Stimulated activated naive B cell treated with anti-CD40 and anti-IgM and Interleukin-4, amounts not matched to agents 10 μg/mL and 1 μg/mL and 100 μg/mL, for 72 hours (primary cell): ENCODE measurements around the gene CACNA2D1.
A peak's percentile ranks its signal among the peaks of the same experiment; 100 is the strongest.

Experiments used
- ATAC-seq, 2 donors: fragments of 150-1000 bp; cut with Tn5 transposase; replicated peaks; 2 replicates each; pipeline ENCODE4 v1.10.0; 2021; ENCODE audit warnings: moderate library complexity in 1 of 2
- DNase-seq: peaks from one replicate; pipeline ENCODE4 v3.0.0; 2021
- H3K27ac Mint-ChIP-seq: one replicate; pipeline ENCODE4 v1.8.0; 2022; ENCODE audit warnings: mild to moderate bottlenecking, mixed read lengths
- H3K27me3 Mint-ChIP-seq, 2 donors: one replicate each; pipeline ENCODE4 v1.8.0; 2022; ENCODE audit warnings: mixed read lengths in 2 of 2
- H3K36me3 Mint-ChIP-seq, 2 donors: one replicate each; pipeline ENCODE4 v1.8.0; 2022; ENCODE audit warnings: mixed read lengths in 2 of 2, mild to moderate bottlenecking in 1 of 2
- H3K4me1 Mint-ChIP-seq, 2 donors: one replicate each; pipeline ENCODE4 v1.8.0; 2022; ENCODE audit warnings: mixed read lengths in 2 of 2, mild to moderate bottlenecking in 1 of 2
- H3K4me3 Mint-ChIP-seq, 2 donors: one replicate each; pipeline ENCODE4 v1.8.0; 2022; ENCODE audit warnings: mild to moderate bottlenecking in 2 of 2, mixed read lengths in 2 of 2, moderate library complexity in 1 of 2
- H3K9me3 Mint-ChIP-seq, 2 donors: one replicate each; pipeline ENCODE4 v1.8.0; 2022; ENCODE audit warnings: mixed read lengths in 2 of 2, mild to moderate bottlenecking in 1 of 2

The CACNA2D1 gene

GRCh38 chr7:82443547-82444219 lies at the start of gene CACNA2D1:
TSS of gene CACNA2D1 (minus strand) at chr7:82443777.
- DNase-seq (no peak), ATAC-seq (peak in 1 of 2 donors; percentile 38)
- Mint-ChIP-seq H3K9me3 (peaks cover 0 to 1% of the 10 kb centered on the region in 2 donors), H3K27ac (no peak within 1 kb of the TSS), H3K36me3 (no peaks in the 10 kb centered on the region), H3K27me3 (peaks cover 26 to 36% of the 10 kb centered on the region in 2 donors), H3K4me3 (peak within 1 kb of the TSS; percentile 62 to 76), H3K4me1 (peaks cover 2 to 10% of the 10 kb centered on the region in 2 donors)

DNA sequence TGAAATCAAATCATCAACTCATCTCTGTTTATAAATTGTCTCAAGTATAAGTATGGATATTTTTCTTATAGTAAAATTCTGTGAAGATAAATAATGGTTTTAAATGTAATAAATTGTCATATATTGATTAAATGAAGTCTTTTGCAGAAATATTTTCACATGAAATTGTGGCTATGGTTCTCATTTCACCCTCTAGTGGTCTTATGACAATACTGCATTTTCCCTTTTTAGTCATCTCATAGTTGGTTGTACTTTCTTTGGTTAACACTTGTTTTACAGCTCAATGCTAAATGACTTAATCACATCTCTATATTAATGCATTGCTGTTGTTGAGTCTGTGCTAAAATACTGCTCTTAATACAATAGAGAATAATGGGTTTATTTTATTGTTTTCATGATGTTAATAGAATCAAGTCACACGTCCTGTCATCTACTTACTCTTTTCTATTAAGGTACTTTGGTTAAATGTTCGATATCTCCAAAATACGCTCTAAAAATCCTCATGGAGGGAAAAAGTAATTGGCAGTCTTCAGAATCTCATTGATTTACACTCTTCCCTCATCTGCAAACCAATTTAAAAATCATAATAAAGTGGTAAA lies 38.0 kb upstream of the CACNA2D1 start:
- Mint-ChIP-seq H3K27ac (no peak overlapping the region), H3K9me3 (no peaks in the 10 kb centered on the region), H3K27me3 (no peaks in the 10 kb centered on the region), H3K4me3 (no peak overlapping the region), H3K36me3 (no peaks in the 10 kb centered on the region), H3K4me1 (no peaks in the 10 kb centered on the region)
- ATAC-seq (no peak), DNase-seq (no peak)

DNA sequence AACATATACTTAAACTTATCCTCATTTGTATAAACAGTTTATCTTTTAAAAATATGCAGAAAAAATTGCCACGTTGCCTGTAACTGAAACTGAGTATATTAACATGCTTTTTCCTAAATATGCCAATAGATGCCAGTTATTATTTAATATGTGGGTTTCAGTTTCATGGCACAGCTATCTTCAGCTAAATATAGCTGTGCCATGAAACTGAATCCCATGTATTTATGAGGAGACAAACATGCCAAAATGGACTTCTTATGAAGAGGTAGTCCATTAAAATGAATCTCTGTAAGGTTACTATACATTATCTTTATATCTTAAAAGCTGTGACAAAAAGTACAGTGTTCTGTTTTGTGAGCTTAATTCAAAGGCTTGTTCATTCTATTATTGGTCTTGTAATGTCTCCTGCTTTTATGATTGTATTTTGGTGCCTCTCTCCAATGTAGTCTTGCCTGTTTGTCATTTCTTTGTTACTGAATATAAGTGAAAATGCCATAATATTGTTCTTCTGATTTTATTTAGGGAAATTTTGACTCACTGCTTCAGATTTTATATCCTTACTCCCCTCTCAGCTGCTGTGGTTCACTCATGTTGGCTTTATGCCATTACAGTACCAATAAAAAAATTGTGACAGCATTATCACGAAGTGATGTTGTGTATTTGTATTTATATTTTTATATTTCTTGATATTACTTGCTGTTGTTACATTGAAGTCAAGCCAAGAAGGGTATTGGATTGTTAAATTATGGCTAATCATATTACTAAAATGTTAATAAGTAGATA lies 34.3 kb upstream of the CACNA2D1 start:
- no peaks in the 10 kb centered on the region for H3K4me1 Mint-ChIP-seq
- H3K27me3 Mint-ChIP-seq, result no peaks in the 10 kb centered on the region
- DNase-seq (no peak), ATAC-seq (no peak)
- no peak overlapping the region for H3K4me3 Mint-ChIP-seq
- no peak overlapping the region for H3K27ac Mint-ChIP-seq
- H3K36me3 Mint-ChIP-seq, result no peaks in the 10 kb centered on the region
- H3K9me3 Mint-ChIP-seq, result peaks cover 0 to 3% of the 10 kb centered on the region in 2 donors

- no peak overlapping the region for H3K4me3 Mint-ChIP-seq
- H3K9me3 Mint-ChIP-seq, result peaks cover 0 to 3% of the 10 kb centered on the region in 2 donors
- ATAC-seq (no peak), DNase-seq (no peak)
- H3K27me3 Mint-ChIP-seq, result no peaks in the 10 kb centered on the region
- H3K4me1 Mint-ChIP-seq, result no peaks in the 10 kb centered on the region
- no peaks in the 10 kb centered on the region for H3K36me3 Mint-ChIP-seq
- H3K27ac Mint-ChIP-seq, result no peak overlapping the region
Measured at GRCh38 chr7:82472966-82473365, 29.4 kb upstream of the CACNA2D1 start.

DNA sequence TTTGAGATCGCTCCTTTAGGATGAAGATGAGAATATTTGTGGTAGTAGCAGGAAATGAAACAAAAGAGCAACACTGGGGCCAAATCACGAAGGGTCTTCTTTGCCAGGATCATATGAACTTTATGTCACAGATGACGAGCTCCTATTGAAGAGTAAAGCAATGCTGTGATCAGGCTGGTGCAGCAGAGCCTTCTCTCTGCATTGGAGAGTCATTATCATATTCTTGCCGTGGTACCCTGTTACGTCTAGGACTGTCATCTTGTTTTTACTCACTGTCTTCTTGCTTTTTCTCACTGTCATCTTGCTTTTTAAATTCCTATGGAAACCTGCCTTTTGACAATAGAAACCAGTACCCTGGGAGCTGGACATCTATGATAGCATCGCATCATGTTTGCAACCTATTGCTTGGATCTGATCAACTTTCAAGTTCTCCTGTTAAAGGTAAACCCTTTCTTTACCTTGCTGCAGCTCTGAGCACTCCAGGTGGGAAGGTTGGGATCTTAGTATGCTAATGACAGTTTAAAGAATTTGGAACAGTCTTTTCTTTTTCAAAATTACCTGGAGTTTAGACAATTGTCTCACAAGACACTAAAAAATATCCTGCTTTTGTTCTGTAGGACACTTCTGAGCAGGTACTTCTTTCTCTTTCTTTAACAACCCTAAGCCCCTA lies 27.9 kb upstream of the CACNA2D1 start:
- DNase-seq (no peak), ATAC-seq (no peak)
- Mint-ChIP-seq H3K27me3 (no peaks in the 10 kb centered on the region), H3K9me3 (peaks cover 0 to 3% of the 10 kb centered on the region in 2 donors), H3K36me3 (no peaks in the 10 kb centered on the region), H3K4me3 (no peak overlapping the region), H3K27ac (no peak overlapping the region), H3K4me1 (no peaks in the 10 kb centered on the region)

DNA sequence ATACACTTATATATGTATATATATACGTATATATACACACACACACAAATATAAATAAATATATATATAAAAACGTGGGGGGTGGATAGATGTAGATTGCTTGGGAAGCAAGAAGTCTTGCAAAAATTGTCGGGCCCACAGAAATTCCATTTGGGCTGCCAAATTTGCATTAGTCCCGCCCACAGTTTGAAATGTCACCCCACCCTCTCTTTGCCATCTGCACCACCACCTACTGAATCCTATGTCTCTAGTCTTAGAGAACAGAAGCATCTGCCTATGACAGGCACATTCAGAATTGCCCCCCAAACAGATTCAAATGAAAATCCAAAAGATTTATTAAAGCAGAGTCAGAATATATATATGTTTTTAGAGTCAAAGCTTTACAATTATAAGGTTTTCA lies 25.6 kb upstream of the CACNA2D1 start:
- H3K27me3 Mint-ChIP-seq, result no peaks in the 10 kb centered on the region
- H3K36me3 Mint-ChIP-seq, result no peaks in the 10 kb centered on the region
- peaks cover 2 to 3% of the 10 kb centered on the region in 2 donors for H3K9me3 Mint-ChIP-seq

GRCh38 chr7:82468435-82468834 lies 24.9 kb upstream of the CACNA2D1 start:
- Mint-ChIP-seq H3K27me3 (no peaks in the 10 kb centered on the region), H3K9me3 (peaks cover 2% of the 10 kb centered on the region in 2 donors), H3K4me3 (no peak overlapping the region), H3K4me1 (no peaks in the 10 kb centered on the region), H3K27ac (no peak overlapping the region), H3K36me3 (no peaks in the 10 kb centered on the region)
- DNase-seq (no peak), ATAC-seq (no peak)

More for the DNA sequence above, 25.6 kb upstream of the CACNA2D1 start:
- no peak overlapping the region for H3K4me3 Mint-ChIP-seq
- no peaks in the 10 kb centered on the region for H3K4me1 Mint-ChIP-seq
- H3K27ac Mint-ChIP-seq, result no peak overlapping the region
- ATAC-seq, result no peak
- DNase-seq, result no peak

DNA sequence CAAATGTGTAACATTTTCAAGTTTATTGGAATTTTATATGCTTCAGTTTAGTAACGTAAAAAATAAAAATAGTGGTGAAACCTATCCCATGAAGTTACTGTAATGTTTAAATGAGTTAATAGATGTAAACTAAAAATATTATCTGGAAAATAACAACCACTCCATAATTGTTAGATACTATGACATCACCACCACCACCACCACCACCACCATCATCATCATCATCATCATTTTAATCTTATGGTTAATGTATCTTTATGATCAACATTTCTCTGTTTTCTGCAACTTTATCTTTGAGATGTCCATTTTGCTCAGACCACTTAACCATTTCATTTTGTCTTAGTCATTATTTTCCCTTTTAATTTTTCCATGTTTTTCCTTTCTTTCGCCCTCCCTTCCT lies 23.4 kb upstream of the CACNA2D1 start:
- peaks cover 0 to 4% of the 10 kb centered on the region in 2 donors for H3K9me3 Mint-ChIP-seq
- H3K4me3 Mint-ChIP-seq, result no peak overlapping the region
- no peaks in the 10 kb centered on the region for H3K36me3 Mint-ChIP-seq
- no peak overlapping the region for H3K27ac Mint-ChIP-seq
- ATAC-seq (no peak), DNase-seq (no peak)
- no peaks in the 10 kb centered on the region for H3K4me1 Mint-ChIP-seq
- H3K27me3 Mint-ChIP-seq, result no peaks in the 10 kb centered on the region

GRCh38 chr7:82464372-82464771 lies 20.8 kb upstream of the CACNA2D1 start:
- no peaks in the 10 kb centered on the region for H3K27me3 Mint-ChIP-seq

DNA sequence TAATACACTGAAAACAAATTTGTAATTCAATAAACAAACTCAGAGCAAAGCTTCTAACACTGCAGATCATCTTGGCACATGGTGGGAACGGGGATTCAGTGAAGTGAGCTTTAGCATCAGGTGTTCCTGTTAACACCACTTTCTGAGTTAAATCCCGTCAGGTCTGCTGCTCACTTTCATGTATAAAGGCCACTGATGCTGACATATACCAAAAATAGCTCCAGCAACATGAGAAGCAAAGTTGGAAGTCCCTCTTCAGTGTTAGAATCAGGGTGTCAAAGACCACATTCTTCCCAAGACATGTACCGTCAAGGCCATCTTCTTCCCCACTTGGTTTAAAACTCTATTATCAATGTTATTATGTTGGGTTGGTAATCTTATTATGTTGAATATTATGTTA lies 11.7 kb upstream of the CACNA2D1 start:
- no peaks in the 10 kb centered on the region for H3K36me3 Mint-ChIP-seq
- H3K4me3 Mint-ChIP-seq, result no peak overlapping the region

More at GRCh38 chr7:82464372-82464771, 20.8 kb upstream of the CACNA2D1 start:
- peaks cover 0 to 6% of the 10 kb centered on the region in 2 donors for H3K9me3 Mint-ChIP-seq
- ATAC-seq, result no peak
- H3K4me1 Mint-ChIP-seq, result no peaks in the 10 kb centered on the region
- no peak overlapping the region for H3K4me3 Mint-ChIP-seq
- no peak overlapping the region for H3K27ac Mint-ChIP-seq
- H3K36me3 Mint-ChIP-seq, result no peaks in the 10 kb centered on the region
- DNase-seq, result no peak

GRCh38 chr7:82450759-82451158 lies 7.2 kb upstream of the CACNA2D1 start:
- Mint-ChIP-seq H3K27me3 (peaks cover 0 to 5% of the 10 kb centered on the region in 2 donors), H3K27ac (no peak overlapping the region), H3K4me1 (no peaks in the 10 kb centered on the region), H3K9me3 (no peaks in the 10 kb centered on the region), H3K4me3 (no peak overlapping the region), H3K36me3 (no peaks in the 10 kb centered on the region)
- DNase-seq, result no peak
- no peak for ATAC-seq

More for the DNA sequence above, 11.7 kb upstream of the CACNA2D1 start:
- no peak for ATAC-seq
- Mint-ChIP-seq H3K27me3 (no peaks in the 10 kb centered on the region), H3K9me3 (peaks cover 0 to 2% of the 10 kb centered on the region in 2 donors), H3K4me1 (no peaks in the 10 kb centered on the region), H3K27ac (no peak overlapping the region)
- no peak for DNase-seq

GRCh38 chr7:82449910-82450309 lies 6.3 kb upstream of the CACNA2D1 start:
- DNase-seq, result no peak
- H3K9me3 Mint-ChIP-seq, result no peaks in the 10 kb centered on the region
- H3K36me3 Mint-ChIP-seq, result no peaks in the 10 kb centered on the region
- H3K27ac Mint-ChIP-seq, result no peak overlapping the region
- H3K4me1 Mint-ChIP-seq, result no peaks in the 10 kb centered on the region
- no peak overlapping the region for H3K4me3 Mint-ChIP-seq
- H3K27me3 Mint-ChIP-seq, result peaks cover 5 to 13% of the 10 kb centered on the region in 2 donors
- no peak for ATAC-seq

- Mint-ChIP-seq H3K9me3 (peaks cover 0 to 1% of the 10 kb centered on the region in 2 donors), H3K27ac (no peak overlapping the region), H3K4me3 (no peak overlapping the region), H3K27me3 (peaks cover 21 to 32% of the 10 kb centered on the region in 2 donors), H3K36me3 (no peaks in the 10 kb centered on the region), H3K4me1 (peaks cover 2 to 10% of the 10 kb centered on the region in 2 donors)
- no peak for DNase-seq
- ATAC-seq, result no peak
Measured at GRCh38 chr7:82446897-82447296, 3.3 kb upstream of the CACNA2D1 start.

- H3K9me3 Mint-ChIP-seq, result peaks cover 0 to 1% of the 10 kb centered on the region in 2 donors
- H3K36me3 Mint-ChIP-seq, result no peaks in the 10 kb centered on the region
- no peak overlapping the region for H3K4me3 Mint-ChIP-seq
- no peak overlapping the region for H3K27ac Mint-ChIP-seq
- DNase-seq, result no peak
- ATAC-seq, result no peak
- H3K4me1 Mint-ChIP-seq, result peaks cover 2 to 10% of the 10 kb centered on the region in 2 donors
- peaks cover 26 to 36% of the 10 kb centered on the region in 2 donors for H3K27me3 Mint-ChIP-seq
Measured at GRCh38 chr7:82445271-82445670, 1.7 kb upstream of the CACNA2D1 start.
